ENCODE data around the gene CRY2.

- TF ChIP-seq, protein P1, sequence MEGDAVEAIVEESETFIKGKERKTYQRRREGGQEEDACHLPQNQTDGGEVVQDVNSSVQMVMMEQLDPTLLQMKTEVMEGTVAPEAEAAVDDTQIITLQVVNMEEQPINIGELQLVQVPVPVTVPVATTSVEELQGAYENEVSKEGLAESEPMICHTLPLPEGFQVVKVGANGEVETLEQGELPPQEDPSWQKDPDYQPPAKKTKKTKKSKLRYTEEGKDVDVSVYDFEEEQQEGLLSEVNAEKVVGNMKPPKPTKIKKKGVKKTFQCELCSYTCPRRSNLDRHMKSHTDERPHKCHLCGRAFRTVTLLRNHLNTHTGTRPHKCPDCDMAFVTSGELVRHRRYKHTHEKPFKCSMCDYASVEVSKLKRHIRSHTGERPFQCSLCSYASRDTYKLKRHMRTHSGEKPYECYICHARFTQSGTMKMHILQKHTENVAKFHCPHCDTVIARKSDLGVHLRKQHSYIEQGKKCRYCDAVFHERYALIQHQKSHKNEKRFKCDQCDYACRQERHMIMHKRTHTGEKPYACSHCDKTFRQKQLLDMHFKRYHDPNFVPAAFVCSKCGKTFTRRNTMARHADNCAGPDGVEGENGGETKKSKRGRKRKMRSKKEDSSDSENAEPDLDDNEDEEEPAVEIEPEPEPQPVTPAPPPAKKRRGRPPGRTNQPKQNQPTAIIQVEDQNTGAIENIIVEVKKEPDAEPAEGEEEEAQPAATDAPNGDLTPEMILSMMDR (optimal IDR thresholded peaks at IDR 0.05 in 1 of 3, IDR thresholded peaks at IDR 0.05 in 1 of 3, conservative IDR thresholded peaks at IDR 0.05 in 1 of 3; ENCODE audit: extremely low read depth in 1 of 3, insufficient read depth in 2 of 3, low read length in 3 of 3), result no peak
- TF ChIP-seq EZH2 (IDR thresholded peaks at IDR 0.05; ENCODE audit: low read length), result no peak
These were observed 38.8 kb downstream of the CRY2 start for GRCh38 chr11:45885921-45886721.
